HepG2 (cell line): ENCODE measurements around the gene NEK6. TPM values are rescaled to one million over a fixed set of nuclear protein-coding genes. Genes with fewer than 3 reads are reported as not detected.

Source experiments
- ARHGAP35 ChIP-seq: sonication (generic); formaldehyde crosslinking; IDR thresholded peaks from 2 replicates; pipeline ENCODE4 v1.9.0; 2022; ENCODE audit warnings: mild to moderate bottlenecking, inconsistent platforms, moderate library complexity, missing genetic modification reagents, borderline replicate concordance
- CBFB ChIP-seq: sonication (generic); formaldehyde crosslinking; IDR thresholded peaks from 2 replicates; pipeline ENCODE4 v1.4.0; 2020; ENCODE audit warnings: missing genetic modification reagents
- CBX2 ChIP-seq, 2 experiments: fragments of 200-600 bp in 1 of 2; sonication (generic); formaldehyde crosslinking in 1 of 2; IDR thresholded peaks; 2 replicates each; pipeline versions ENCODE4 v1.7.0 to v1.8.1; 2018 to 2022; ENCODE audit warnings: low read depth in 2 of 2, low read length in 1 of 2, mild to moderate bottlenecking in 1 of 2, missing genetic modification reagents in 1 of 2
- FOXA3 ChIP-seq: IDR thresholded peaks from 2 replicates; pipeline ENCODE4 v1.6.1; 2016; ENCODE audit warnings: missing genetic modification reagents, missing compliant biosample characterization
- FOXJ3 ChIP-seq: sonication (generic); formaldehyde crosslinking; IDR thresholded peaks from 2 replicates; pipeline ENCODE4 v1.4.0; 2020; ENCODE audit warnings: missing genetic modification reagents, mild to moderate bottlenecking, borderline replicate concordance
- FOXP1 ChIP-seq, 2 experiments: fragments of 450-650 bp in 1 of 2; IDR thresholded peaks; 2 replicates each; pipeline ENCODE4 v1.6.1; 2017 to 2018; ENCODE audit warnings: antibody characterized with exemption in 1 of 2
- HHEX ChIP-seq: IDR thresholded peaks from 2 replicates; pipeline ENCODE4 v1.6.1; 2016; ENCODE audit warnings: control low read depth
- HOXD1 ChIP-seq: sonication (generic); formaldehyde crosslinking; IDR thresholded peaks from 2 replicates; pipeline ENCODE4 v1.5.0; 2020; ENCODE audit warnings: missing genetic modification reagents
- KAT7 ChIP-seq: IDR thresholded peaks from 2 replicates; pipeline ENCODE4 v1.6.1; 2018; ENCODE audit warnings: borderline replicate concordance, missing compliant biosample characterization
- KMT2B ChIP-seq: IDR thresholded peaks from 2 replicates; pipeline ENCODE4 v1.6.1; 2016; ENCODE audit warnings: missing genetic modification reagents, missing compliant biosample characterization
- MAFF ChIP-seq: IDR thresholded peaks from 2 replicates; pipeline ENCODE4 v1.6.1; 2011; ENCODE audit warnings: low read depth, low read length, improper control_type of control experiment
- NFATC3 ChIP-seq: sonication (generic); formaldehyde crosslinking; IDR thresholded peaks from 2 replicates; pipeline ENCODE4 v1.5.1; 2020; ENCODE audit warnings: mild to moderate bottlenecking, missing genetic modification reagents
- PPARG ChIP-seq: conservative IDR thresholded peaks from 2 replicates; pipeline ENCODE4 v1.6.1; 2016; ENCODE audit warnings: missing biosample characterization, missing genetic modification reagents
- RXRB ChIP-seq: IDR thresholded peaks from 2 replicates; pipeline ENCODE4 v1.6.1; 2016; ENCODE audit warnings: borderline replicate concordance, missing genetic modification reagents, missing compliant biosample characterization
- SETDB1 ChIP-seq: sonication (generic); formaldehyde crosslinking; IDR thresholded peaks from 2 replicates; pipeline ENCODE4 v1.5.1; 2020; ENCODE audit warnings: missing genetic modification reagents, mild to moderate bottlenecking, borderline replicate concordance
- SP140L ChIP-seq: sonication (generic); formaldehyde crosslinking; IDR thresholded peaks from 2 replicates; pipeline ENCODE4 v1.4.0; 2020; ENCODE audit warnings: missing genetic modification reagents, borderline replicate concordance
- TBL1XR1 ChIP-seq: fragments of 150-350 bp; IDR thresholded peaks from 2 replicates; pipeline ENCODE4 v1.6.1; 2014; ENCODE audit warnings: borderline replicate concordance, low read length; ENCODE audit not compliant: partially characterized antibody
- ZBTB49 ChIP-seq: sonication (generic); formaldehyde crosslinking; IDR thresholded peaks from 2 replicates; pipeline ENCODE4 v1.4.0; 2020; ENCODE audit warnings: missing genetic modification reagents, borderline replicate concordance
- ZNF234 ChIP-seq: sonication (generic); formaldehyde crosslinking; conservative IDR thresholded peaks from 2 replicates; pipeline ENCODE4 v1.5.1; 2020; ENCODE audit warnings: mild to moderate bottlenecking, missing genetic modification reagents
- ZNF256 ChIP-seq: sonication (generic); formaldehyde crosslinking; conservative IDR thresholded peaks from 2 replicates; pipeline ENCODE4 v1.4.0; 2020; ENCODE audit warnings: missing genetic modification reagents
- ZNF367 ChIP-seq: sonication (generic); formaldehyde crosslinking; IDR thresholded peaks from 2 replicates; pipeline ENCODE4 v1.4.0; 2020; ENCODE audit warnings: missing genetic modification reagents, borderline replicate concordance
- ZNF567 ChIP-seq: sonication (generic); formaldehyde crosslinking; IDR thresholded peaks from 2 replicates; pipeline ENCODE4 v1.8.1; 2023; ENCODE audit warnings: mild to moderate bottlenecking, missing genetic modification reagents, borderline replicate concordance
- ZNF577 ChIP-seq: sonication (generic); formaldehyde crosslinking; IDR thresholded peaks from 2 replicates; pipeline ENCODE4 v1.4.0; 2020; ENCODE audit warnings: mild to moderate bottlenecking, low read depth, missing genetic modification reagents, borderline replicate concordance
- ZNF780A ChIP-seq: sonication (generic); formaldehyde crosslinking; IDR thresholded peaks from 2 replicates; pipeline ENCODE4 v1.8.0; 2022; ENCODE audit warnings: mild to moderate bottlenecking, missing genetic modification reagents, moderate library complexity
- polyA plus RNA-seq, 8 experiments: library from polyadenylated mRNA; depleted of rRNA in 3 of 8; stranded (reverse) in 7 of 8; unstranded in 1 of 8; fragments of >200 nt; fragmentation: Illumina TruSeq in 4 of 8; extraction: Trizol in 4 of 8; gene quantifications; 2 replicates each; pipeline versions ENCODE4 v1.2.1 to v1.2.3, GENCODE V29; 2011 to 2016; ENCODE audit warnings: low read depth in 4 of 8, missing spikeins in 1 of 8, mixed read lengths in 1 of 8; ENCODE audit not compliant: insufficient read depth in 1 of 8
- total RNA-seq, 5 experiments: library from RNA; depleted of rRNA; stranded (reverse); fragments of >200 nt; fragmentation: Illumina TruSeq; extraction: Trizol; gene quantifications; 2 replicates each; pipeline ENCODE4 v1.2.3, GENCODE V29; 2016; ENCODE audit warnings: low read depth in 1 of 5
- TF ChIP-seq, protein P1 (sequence below): sonication (generic); formaldehyde crosslinking; IDR thresholded peaks from 2 replicates; pipeline ENCODE4 v1.4.0; 2020; ENCODE audit warnings: mild to moderate bottlenecking, missing genetic modification reagents, borderline replicate concordance

Gene NEK6
- total and polyA plus RNA-seq, 2 of the 13 experiments (the other 11 are each of a cell fraction or from before 2014, with no cell fraction given): 30.4 to 119 TPM

DNA sequence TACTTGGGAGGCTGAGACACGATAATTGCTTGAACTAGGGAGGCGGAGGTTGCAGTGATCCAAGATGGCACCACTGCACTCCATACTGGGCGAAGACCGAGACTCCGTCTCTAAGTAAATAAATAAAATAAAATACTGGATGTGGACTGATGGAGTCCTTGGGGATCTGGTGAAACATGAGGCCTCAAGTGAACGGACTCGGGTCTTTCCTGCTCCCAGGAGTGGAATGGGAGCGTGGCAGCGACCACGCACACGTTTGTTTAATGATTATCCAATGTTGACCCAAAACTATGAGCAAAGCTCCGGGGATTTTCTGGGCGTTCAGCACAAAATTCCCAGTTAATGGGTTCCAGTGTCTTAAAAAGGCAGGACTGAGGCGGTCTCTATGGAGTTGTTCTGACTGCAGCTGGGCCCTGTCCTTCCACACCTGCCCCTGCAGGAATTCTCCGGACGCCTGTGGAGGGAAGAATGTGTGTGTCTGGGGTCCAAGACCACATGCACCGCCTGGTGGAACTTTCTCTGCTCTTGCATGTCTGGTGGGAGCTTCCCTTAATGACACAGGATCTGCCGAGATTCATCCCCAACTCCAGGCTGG is 26.6 kb downstream of the NEK6 start (continued):
- TF ChIP-seq, protein P1, sequence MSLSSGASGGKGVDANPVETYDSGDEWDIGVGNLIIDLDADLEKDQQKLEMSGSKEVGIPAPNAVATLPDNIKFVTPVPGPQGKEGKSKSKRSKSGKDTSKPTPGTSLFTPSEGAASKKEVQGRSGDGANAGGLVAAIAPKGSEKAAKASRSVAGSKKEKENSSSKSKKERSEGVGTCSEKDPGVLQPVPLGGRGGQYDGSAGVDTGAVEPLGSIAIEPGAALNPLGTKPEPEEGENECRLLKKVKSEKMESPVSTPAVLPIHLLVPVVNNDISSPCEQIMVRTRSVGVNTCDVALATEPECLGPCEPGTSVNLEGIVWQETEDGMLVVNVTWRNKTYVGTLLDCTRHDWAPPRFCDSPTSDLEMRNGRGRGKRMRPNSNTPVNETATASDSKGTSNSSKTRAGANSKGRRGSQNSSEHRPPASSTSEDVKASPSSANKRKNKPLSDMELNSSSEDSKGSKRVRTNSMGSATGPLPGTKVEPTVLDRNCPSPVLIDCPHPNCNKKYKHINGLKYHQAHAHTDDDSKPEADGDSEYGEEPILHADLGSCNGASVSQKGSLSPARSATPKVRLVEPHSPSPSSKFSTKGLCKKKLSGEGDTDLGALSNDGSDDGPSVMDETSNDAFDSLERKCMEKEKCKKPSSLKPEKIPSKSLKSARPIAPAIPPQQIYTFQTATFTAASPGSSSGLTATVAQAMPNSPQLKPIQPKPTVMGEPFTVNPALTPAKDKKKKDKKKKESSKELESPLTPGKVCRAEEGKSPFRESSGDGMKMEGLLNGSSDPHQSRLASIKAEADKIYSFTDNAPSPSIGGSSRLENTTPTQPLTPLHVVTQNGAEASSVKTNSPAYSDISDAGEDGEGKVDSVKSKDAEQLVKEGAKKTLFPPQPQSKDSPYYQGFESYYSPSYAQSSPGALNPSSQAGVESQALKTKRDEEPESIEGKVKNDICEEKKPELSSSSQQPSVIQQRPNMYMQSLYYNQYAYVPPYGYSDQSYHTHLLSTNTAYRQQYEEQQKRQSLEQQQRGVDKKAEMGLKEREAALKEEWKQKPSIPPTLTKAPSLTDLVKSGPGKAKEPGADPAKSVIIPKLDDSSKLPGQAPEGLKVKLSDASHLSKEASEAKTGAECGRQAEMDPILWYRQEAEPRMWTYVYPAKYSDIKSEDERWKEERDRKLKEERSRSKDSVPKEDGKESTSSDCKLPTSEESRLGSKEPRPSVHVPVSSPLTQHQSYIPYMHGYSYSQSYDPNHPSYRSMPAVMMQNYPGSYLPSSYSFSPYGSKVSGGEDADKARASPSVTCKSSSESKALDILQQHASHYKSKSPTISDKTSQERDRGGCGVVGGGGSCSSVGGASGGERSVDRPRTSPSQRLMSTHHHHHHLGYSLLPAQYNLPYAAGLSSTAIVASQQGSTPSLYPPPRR (CRISPR knock-in tag): peak; percentile 70; the same call in 1 of the 2 replicates
- TF ChIP-seq CBX2 (IDR thresholded peaks at IDR 0.05; ENCODE audit: low read depth, low read length): no peak
- no peak for TF ChIP-seq CBX2 (CRISPR knock-in tag; IDR thresholded peaks at IDR 0.05; ENCODE audit: low read depth)
- TF ChIP-seq FOXA3: peak; percentile 77
- no peak for TF ChIP-seq SP140L (CRISPR knock-in tag)
- TF ChIP-seq ZNF577 (CRISPR knock-in tag): no peak
- no peak for TF ChIP-seq KMT2B (CRISPR knock-in tag)
- no peak for TF ChIP-seq MAFF
- TF ChIP-seq CBFB (CRISPR knock-in tag): no peak
- TF ChIP-seq FOXP1 (IDR thresholded peaks at IDR 0.05): no peak
- no peak; the same call in 1 of the 2 replicates for TF ChIP-seq FOXP1 (CRISPR knock-in tag; IDR thresholded peaks at IDR 0.05)
- TF ChIP-seq ZNF567: no peak
- TF ChIP-seq TBL1XR1: no peak
- TF ChIP-seq ARHGAP35 (CRISPR knock-in tag): no peak
- no peak for TF ChIP-seq HOXD1 (CRISPR knock-in tag)
- TF ChIP-seq NFATC3: no peak
- no peak for TF ChIP-seq ZNF234 (CRISPR knock-in tag)
- peak; percentile 51; the same call in 1 of the 2 replicates for TF ChIP-seq FOXJ3
- TF ChIP-seq ZNF780A: no peak
- TF ChIP-seq SETDB1 (CRISPR knock-in tag): no peak
- TF ChIP-seq ZBTB49 (CRISPR knock-in tag): no peak
- peak; percentile 77; the same call in 1 of the 2 replicates for TF ChIP-seq RXRB (CRISPR knock-in tag)
- no peak for TF ChIP-seq KAT7
- TF ChIP-seq PPARG: peak; percentile 56; the same call in 1 of the 2 replicates
- no peak for TF ChIP-seq ZNF367 (CRISPR knock-in tag)
- TF ChIP-seq ZNF256 (CRISPR knock-in tag): no peak
- TF ChIP-seq HHEX (CRISPR knock-in tag): no peak
